Stimulated activated CD8-positive, alpha-beta memory T cell treated with anti-CD3 and anti-CD28 coated beads, Interleukin-15, amount 100 ng/mL, for 48 hours (primary cell): ENCODE results near the gene NTRK3.

Source experiments
- DNase-seq, 2 donors: peaks; one replicate each; pipeline ENCODE4 v3.0.0-alpha.2; 2020; ENCODE audit warnings: low read depth in 2 of 2

NTRK3 gene

DNA sequence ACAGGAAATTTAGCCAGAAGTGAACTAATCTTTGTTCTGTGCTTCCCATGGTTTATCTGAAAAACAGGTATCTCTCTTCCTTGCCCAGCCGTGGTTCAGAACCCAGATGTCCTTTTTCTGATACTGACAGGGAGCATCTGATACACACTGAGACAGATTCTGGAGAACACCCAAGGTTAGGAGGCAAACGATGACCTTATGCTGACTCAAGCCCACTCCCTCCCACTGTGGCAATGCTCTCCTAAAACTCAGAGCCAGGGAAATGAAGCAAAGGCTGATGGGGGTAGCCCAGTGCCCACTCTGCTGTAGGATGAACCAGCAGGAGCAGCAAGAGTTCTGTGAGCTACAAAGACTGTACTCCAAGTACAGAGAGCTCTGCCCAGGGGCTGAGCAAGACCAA lies 225.1 kb downstream of the NTRK3 start:
- DNase-seq = no peak

DNA sequence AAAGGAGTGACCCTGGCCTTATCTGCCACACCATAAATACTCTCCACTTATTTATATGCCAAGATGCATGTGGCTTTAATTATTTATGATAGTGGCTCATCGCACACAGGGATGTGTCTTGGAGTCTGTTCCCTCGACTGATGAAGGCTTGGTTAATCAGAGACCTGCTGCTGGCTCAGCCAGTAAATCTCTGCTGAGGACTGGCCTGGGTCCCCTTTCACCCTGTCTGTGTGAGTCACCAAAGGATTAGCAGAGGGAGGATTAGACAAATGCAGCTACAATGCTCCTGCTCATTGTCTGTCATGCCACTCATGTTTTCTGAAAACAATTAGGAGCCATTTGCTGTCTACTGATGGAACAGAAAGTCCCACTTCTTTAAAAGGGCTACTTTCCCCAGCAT lies 226.8 kb downstream of the NTRK3 start:
- DNase-seq = no peak

DNA sequence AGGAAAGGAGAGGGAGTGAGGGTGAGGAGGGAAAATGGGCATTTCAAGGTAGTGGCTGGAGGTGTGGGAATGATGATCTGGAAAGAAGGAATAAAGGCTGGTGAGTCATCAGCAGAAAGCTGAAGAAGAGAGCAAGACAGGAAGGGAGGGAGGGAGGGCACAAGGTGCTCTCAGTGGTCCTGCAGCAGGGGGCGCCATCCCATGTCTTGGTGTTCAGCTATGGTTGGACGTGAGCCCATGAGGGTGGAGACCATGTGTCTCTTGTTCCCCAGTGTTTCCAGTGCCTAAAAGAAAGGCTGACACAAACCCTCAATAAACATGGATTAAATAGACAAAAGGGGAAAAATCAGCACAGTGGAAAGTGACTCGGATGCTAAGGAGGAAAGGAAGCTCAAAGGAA lies 228.5 kb downstream of the NTRK3 start:
- DNase-seq = no peak

DNA sequence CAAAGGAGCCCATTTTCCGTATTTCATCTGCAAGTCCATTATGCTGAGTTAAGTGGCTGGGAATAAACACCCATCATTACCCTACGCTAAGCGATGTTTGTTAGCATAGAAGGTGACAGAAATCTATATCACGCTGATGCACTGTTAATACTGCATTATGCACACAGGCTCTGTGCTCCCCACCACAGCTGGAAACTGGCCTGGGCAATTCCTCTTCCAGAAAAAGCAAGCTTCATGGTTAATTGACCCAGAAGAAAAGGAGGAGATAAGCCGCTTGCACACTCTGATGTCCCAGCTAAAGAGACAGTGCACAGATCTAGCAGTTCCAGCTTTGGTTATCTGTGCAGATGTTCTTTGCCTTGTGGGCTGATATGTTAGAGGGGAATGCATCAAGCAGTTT lies 232.6 kb downstream of the NTRK3 start:
- DNase-seq = no peak

DNA sequence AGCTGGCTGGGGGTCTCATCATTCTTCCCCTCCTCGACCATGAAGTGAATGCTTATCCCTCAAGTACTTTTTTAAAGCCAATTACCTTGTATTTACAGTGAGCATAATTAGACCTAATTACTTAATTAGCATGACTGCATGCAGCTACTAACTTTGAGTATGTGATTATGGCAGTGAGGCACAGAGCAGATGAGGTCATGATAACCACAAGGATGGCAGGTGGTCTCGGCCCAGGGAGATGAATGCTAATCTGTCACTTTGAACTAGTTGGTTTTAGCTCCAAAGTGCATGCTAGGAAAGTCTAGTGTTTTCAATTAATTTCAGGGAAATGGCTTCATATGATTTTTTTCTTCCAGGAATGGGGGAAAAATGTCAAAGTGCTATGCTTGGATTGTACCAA lies 233.8 kb downstream of the NTRK3 start:
- DNase-seq = no peak

DNA sequence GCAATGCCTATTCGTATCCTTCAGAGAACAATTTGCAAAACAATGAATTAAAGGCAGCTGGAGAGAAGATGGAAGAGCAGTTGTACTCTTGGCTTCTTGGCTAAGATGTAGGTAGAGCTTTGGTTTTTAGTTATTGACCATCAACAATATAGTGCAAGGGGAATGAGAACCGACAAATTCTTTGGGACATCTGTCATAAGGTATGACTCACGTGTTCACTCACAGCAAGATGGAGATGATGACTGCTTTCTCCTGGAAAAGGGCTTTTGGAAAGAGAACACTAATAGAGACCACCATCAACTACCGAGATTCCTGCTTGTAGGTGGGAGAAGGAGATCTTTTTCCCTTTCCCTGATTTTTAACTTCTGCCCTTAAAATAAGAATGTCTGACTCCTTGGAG lies 234.9 kb downstream of the NTRK3 start:
- no peak for DNase-seq

DNA sequence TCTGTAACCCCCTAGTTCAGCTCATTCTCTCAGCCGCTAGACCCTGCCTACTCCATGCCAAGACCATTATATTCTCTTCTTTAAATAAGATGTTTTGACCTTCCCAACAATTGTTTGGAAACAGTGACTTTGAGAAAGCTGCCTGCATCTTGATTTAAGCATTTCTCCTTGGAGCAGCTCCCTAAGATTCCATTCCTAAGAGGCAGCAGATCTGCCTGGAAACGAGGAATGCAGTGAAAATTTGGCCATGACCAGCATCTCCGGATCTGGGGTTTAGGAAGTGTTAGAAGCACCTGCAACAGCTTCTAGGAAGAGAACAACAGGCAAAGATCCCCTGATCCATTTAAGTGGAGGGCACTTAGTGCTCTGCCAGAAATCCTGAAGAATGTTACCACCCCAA lies 235.7 kb downstream of the NTRK3 start:
- DNase-seq = no peak

DNA sequence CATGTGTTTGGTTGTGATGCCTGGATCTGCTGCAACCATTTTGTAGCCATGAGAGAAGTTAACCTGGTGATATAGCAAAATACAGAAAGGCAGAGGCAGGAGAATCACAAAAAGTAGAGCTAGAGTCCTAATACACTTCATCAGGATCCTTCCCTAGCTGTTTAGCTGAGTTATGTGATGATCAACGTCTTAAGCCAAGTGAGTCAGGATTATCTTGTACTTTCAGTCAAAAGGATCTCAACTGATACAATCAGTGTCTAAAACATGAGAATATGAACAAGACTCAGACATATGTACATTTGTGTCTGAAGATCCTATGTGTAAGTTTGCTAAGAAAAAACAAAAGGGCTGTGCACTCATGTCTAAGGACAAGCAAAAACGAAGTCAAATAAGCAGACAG lies 236.9 kb downstream of the NTRK3 start:
- no peak for DNase-seq

DNA sequence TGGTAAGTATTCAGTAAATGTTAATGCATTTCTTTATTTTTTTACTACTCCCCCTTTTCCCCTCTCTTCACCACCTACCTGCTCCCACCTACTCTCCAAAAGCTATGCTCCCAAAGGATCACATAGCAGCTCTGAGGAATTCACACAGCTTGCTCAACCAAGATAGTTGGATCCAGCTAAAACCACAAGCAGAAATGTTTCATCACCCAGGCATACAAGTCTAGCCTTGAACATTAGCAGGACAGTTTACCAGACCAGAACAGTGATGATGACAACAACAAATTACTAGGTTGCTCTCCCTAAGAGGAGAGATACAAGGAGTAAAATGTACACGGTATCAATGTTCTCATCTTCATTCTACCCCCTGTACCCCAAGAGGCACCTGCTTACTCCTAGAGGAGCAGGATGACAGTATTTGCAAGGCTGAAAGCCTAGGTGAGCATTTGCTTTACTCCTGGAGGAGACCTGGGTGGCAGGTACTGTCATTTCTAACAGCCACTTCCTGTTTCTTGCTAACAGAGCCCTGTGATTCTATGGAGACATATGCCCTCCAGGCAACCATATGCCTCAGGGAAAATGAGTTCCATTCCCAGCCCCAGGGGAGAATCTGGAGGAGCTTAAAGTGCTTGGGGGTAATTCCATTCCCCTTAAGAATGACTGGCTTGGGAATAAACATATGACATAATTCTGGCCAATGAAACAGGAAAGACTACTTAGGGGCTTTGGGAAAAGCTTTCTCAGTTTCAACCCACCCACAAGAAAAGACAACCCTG lies 237.5 kb downstream of the NTRK3 start:
- DNase-seq = no peak

DNA sequence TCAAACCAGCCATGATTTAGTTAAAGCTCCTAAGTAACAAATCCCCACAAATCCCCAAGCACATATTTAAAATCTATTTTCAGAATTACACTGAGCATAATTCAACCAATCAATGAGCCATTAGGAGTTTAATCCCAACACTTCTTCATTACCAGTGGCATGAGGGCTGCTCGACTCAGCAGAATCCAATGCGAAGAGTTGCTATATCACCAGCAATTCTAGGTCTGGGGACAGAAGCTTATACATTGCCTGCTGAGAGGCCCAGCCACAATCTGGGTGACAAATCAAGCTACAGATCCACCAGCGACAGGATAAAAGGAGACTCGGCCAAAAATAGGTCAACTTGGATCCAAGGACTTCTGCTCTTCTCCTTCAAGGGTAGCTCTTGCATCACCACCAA lies 238.8 kb downstream of the NTRK3 start:
- no peak for DNase-seq

DNA sequence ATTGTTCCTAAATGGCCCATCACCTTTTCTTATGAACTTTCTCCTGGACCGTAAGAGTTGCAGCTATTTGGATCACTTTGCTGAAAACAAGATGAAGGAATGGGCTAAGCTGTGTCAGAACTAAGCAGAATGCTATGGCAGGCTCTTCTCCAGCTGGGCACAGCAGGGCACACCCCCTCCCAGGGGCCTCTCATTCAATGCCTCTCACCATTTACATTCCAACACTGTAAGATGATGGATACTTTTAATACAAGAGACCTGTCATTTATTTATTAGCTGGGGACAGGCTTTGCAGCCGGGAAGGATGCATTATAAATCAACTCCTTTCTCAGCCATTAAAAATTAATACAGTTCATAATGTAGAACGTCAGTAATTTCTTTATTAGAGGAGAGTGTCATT lies 240.1 kb downstream of the NTRK3 start:
- DNase-seq = no peak

DNA sequence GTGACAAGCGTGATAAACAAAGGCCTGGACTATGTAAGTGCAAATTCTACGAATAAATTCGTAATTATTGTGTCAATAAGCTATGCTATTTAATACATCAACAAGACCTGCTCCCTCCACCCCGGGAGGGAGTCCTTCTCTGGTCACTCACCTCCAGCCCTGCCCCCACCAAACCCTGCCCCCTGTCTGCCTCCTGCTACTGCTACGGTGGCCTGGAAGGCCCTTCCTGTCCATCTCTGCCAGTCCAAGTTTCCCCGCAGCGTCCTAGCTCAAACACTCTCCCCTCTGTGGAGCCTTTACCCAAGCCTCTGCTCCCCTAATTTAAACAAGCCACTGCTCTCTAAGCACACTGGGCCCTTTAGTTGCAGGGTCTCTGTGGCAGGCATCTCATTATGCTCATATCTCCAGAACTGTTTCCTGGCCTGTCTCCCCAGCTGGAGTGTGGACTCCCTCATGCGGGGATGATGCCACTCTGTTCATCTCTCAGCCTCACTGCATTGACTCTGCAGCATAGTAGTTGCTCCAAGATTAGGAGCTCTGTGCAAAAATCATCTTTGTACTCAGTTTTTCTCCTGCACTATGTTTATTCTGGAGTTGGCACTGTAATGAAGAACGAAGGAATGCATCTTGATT lies 241.2 kb downstream of the NTRK3 start:
- no peak for DNase-seq

DNA sequence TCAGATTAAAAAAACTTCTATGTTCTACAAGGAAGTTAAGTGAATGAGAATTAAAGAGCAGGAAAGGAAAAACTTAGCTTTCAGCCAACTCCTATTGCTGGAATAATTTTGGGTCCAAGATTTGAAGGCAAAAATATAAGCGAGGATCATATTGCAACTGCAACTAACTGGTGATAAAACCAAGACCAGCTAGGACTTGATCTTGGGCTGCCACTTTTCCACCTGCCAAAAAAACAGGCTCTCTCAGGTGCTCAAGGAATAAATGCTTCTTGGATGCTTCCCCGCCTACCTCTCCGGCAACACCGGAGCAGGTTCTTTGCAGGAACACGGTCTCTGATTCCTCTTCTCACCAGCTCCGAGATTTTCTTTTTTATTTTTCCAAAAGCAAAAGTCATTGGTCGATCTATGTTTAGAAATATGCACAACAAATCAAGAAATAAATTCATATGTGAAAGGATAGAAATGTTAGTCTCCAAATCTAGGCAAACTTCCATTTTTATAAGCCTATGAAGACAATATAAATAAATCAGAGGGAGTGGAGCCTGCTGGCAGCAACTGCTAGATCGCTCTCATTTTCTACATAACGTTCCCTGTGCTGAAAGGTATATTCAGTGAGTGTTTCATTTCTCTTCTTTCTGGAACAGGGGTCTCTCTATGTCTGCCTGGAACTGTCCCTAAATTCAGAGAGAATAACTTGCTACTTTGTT lies 241.9 kb downstream of the NTRK3 start:
- no peak for DNase-seq

DNA sequence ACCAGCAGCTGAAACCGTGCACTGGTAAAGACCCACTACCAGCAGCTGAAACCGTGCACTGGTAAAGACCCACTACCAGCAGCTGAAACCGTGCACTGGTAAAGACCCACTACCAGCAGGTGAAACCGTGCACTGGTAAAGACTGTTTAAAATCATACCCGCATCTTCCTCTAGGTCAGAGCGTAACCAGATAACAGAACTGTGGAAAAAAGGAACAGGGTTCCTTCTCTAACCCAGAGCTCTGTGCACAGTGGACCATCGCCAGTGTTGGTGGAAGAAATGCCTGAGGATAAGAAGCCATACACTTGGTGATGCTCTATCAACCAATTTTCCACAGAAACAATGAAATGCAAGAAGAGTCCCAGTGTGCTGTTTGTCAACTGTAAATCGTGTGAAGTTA lies 243.4 kb downstream of the NTRK3 start:
- DNase-seq = no peak

DNA sequence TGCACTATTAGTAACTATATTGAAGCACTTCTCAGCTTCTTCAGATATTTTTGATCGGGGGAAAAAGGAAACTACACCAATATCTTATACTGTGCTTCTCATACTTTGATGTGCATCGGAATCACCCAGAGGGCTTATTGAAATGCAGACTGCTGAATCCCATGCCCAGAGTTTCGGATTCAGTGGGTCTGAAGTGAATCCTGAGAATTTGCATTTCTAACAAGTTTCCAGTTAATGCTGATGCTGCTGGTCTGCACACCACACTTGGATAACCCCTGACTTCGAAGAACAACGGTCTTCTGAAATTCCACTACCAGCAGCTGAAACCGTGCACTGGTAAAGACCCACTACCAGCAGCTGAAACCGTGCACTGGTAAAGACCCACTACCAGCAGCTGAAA lies 243.9 kb downstream of the NTRK3 start:
- DNase-seq = no peak

DNA sequence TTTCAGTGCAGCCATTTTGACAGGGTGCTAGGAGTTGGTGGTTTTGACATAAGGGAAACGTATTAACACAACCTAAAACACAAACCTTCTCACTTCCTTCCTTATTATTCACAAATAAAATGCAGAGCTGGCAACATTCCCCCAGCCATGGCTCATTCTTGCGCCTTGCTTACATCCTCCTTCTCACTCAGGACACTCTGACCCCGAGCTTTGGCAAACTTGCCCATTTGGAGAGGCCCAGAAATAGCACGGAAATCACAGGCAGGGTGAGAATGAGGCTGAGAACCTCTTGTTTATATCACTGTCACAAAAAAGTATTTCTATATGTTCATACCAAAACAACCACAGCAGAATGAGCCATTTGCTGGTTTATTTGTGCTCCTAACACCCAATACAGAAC lies 244.3 kb downstream of the NTRK3 start:
- DNase-seq = no peak

DNA sequence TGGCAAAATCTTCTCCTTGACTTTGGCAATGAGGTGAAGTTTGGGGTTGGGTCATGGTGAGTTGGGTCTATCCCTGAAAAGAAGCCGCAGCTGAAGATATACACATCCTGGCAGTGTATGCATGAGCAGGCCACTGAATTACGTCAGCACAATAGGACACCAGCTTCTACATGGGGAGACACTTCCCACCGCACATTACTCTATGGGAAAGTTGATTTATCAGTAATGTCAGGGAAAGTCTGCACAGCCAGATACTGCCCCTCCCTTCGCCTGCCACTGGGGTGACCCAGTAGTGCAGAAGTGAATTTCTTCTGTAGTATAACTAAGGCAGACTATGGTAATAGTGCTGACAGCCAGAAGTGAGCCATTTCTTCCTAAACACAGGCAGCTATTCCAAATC lies 245.0 kb downstream of the NTRK3 start:
- no peak for DNase-seq

DNA sequence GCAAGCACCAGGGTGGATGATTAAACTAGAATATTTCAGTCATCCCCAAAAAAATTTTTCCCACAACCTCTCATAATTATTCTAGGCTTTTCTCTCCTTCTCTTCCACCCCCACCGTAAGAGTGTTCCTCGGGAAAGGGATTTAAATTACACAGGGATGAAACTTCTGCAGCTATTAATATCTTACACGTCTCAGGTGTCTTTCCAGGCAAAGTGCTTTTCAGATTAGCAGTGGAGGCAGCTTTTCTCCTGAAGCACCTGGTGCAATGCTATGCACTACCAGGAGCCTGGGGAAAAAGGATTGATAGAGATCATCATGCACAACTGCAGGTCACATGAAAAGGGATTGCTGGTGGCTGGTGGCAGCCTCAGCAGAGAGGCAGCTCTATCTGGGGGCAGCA lies 250.4 kb downstream of the NTRK3 start:
- no peak for DNase-seq

DNA sequence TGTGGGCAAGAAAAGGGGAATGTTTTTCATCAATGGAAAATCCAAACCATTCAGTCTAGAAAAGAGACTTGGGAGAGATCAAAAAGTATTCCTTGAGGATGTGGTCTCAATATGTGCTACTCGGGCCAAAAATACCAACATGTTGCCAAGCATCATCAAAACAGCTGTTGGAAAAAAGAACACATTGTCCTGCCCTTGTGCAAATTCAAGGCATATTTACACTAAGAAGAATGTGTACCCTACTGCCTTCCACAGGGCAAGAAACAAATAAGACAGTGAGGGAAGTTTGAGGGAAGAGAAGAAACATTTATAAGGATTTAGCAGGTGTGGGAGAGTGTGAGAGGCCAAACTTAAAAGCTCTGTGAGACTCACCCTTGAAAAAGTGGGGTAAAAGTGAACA lies 252.1 kb downstream of the NTRK3 start:
- DNase-seq = no peak

DNA sequence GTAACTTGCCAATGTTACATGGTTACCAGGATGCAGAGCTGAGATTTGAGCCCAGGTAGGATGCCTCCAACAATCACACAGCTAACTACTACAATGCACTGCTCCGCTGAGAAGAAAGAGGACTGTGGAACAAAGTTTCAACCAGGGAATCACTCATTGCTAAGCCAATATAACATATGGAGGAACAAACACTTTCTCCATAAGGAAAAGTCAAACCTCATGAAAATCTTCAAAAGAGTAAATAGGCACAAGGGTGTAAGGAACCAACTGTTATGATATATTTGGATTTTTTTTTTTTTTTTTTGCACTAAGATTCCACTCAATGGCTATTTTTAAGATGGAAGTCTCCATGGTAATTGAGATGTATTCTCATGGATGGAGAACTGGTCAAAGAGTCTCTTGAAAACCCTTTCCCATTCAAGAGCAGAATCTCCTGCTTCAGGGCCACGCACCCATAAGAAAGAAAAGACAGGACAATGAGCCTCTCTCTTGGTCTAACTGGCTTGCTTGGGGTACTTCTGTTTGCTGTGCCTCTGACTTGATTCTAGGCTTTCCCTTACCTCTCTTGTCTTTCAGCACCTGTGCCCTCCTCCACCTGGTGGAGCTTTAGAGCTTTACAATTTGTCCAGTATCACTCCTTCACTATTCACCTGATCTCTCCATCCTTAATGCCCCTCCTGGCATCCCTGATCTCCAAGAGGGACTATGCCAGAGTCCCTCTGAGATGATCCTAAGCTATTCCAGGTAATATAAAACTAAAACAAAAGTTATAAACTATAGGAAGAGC lies 252.8 kb downstream of the NTRK3 start:
- DNase-seq = no peak

DNA sequence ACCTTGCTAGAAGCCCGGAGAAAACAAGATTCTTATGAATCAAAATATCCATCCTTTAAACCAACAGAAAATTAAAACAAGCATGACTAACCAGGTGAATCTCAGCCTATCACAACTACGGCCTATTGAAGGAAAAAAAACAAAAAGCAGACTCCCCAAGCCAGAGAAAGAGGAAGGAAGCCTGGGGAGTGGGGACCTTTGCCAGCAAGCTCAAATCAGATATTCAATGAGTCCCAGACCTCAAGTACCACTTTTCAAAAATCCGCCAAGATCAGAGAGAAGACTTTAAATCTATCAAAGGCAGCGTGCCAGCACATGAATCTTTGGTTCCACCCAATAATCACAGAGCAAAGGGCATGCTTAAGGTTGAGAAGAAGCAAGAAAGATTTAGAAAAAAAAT lies 253.8 kb downstream of the NTRK3 start:
- DNase-seq = no peak

DNA sequence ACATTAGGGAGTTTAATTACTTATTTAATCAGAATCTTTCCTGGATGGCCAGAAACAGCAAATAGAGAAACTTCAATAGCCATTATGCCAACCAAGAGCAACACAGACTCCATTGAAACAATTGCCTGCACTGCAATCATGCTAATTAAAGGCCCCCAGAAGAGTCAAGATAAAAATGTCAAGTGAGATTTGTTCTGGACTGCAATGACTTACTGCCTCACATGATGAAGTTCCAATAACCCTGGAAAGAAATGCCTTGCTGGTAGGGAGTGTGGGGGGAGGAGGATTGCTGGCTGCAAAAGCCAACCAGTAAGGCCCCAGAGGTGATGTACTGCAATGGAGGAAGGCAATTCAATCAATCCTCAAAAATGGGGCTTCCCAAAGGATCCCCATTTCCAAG lies 257.9 kb downstream of the NTRK3 start:
- no peak for DNase-seq
